GM12878 (cell line): ENCODE results near the gene CD3G.

Experiments used
- CTCF ChIP-seq, 3 experiments: IDR thresholded peaks in 2 of 3; conservative IDR thresholded peaks in 1 of 3; 2 replicates each; pipeline ENCODE4 v1.5.1; 2011; ENCODE audit warnings: low read depth in 3 of 3, low read length in 3 of 3, mild to moderate bottlenecking in 3 of 3, control low read depth in 2 of 3, moderate library complexity in 2 of 3, inconsistent platforms in 1 of 3, mixed read lengths in 1 of 3; ENCODE audit not compliant: control insufficient read depth in 2 of 3, insufficient read depth in 1 of 3; ENCODE audit errors: extremely low read depth in 1 of 3
- MAX ChIP-seq: IDR thresholded peaks from 2 replicates; pipeline ENCODE4 v1.6.1; 2012; ENCODE audit warnings: low read depth, low read length, improper control_type of control experiment
- POLR2A ChIP-seq: IDR thresholded peaks from 2 replicates; pipeline ENCODE4 v1.6.1; 2011; ENCODE audit warnings: low read depth, mild to moderate bottlenecking, low read length
- POLR2AphosphoS2 ChIP-seq: IDR thresholded peaks from 2 replicates; pipeline ENCODE4 v1.6.1; 2011; ENCODE audit warnings: low read depth, mild to moderate bottlenecking, low read length, improper control_type of control experiment, moderate library complexity
- RAD51 ChIP-seq: fragments of 450-650 bp; IDR thresholded peaks from 2 replicates; pipeline ENCODE4 v1.6.1; 2016; ENCODE audit warnings: moderate library complexity, mild to moderate bottlenecking, inconsistent platforms
- REST ChIP-seq: IDR thresholded peaks from 2 replicates; pipeline ENCODE4 v1.6.1; 2012; ENCODE audit warnings: mild to moderate bottlenecking, low read depth, low read length
- SP1 ChIP-seq: IDR thresholded peaks from one replicate; pipeline ENCODE4 v1.6.1; 2011; ENCODE audit warnings: low read depth, low read length
- TF ChIP-seq, protein P1 (sequence below): IDR thresholded peaks from 2 replicates; pipeline ENCODE4 v1.6.1; 2011; ENCODE audit warnings: mild to moderate bottlenecking, low read depth, low read length, moderate library complexity; ENCODE audit not compliant: insufficient replicate concordance

DNA sequence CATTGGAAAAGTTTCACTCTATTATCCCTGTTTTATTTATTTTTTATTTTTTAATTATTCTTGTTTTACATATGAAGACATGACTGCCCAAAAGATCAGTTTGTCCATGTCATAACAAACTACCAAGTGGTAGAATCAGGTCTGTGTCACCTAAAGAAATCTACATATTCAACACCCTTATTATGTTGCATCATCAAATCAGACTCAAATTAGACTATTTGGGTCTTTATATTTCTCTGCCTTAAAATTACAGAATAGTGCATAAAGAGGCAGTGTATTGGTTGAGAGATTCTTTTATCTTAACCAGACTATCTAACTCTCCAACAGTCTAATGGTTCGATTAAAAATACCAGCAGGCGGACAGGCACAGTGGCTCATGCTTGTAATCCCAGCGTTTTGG, 38.8 kb downstream of the CD3G start:
- no peak for TF ChIP-seq CTCF (IDR thresholded peaks at IDR 0.05 in 2 of 3, conservative IDR thresholded peaks at IDR 0.05 in 1 of 3; ENCODE audit: control insufficient read depth in 2 of 3, extremely low read depth in 1 of 3, insufficient read depth in 1 of 3, low read depth in 3 of 3, low read length in 3 of 3)
- TF ChIP-seq POLR2AphosphoS2, result no peak
- TF ChIP-seq, protein P1, sequence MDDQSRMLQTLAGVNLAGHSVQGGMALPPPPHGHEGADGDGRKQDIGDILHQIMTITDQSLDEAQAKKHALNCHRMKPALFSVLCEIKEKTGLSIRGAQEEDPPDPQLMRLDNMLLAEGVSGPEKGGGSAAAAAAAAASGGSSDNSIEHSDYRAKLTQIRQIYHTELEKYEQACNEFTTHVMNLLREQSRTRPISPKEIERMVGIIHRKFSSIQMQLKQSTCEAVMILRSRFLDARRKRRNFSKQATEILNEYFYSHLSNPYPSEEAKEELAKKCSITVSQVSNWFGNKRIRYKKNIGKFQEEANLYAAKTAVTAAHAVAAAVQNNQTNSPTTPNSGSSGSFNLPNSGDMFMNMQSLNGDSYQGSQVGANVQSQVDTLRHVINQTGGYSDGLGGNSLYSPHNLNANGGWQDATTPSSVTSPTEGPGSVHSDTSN, result no peak
- no peak for TF ChIP-seq POLR2A
- TF ChIP-seq SP1, result no peak
- TF ChIP-seq RAD51, result no peak
- no peak for TF ChIP-seq MAX
- no peak for TF ChIP-seq REST
